Endometrium (tissue), 2 donors: ENCODE results near the gene COX6B2.
A peak's percentile ranks its signal among the peaks of the same experiment; 100 is the strongest.
"Not testable (repeated sequence)": the region's sequence is repeated elsewhere in the genome, so short reads cannot be mapped to it uniquely, and the experiment has no call there.

Source experiments
- FAIRE-seq: peaks from 2 replicates; lab custom pipeline; 2012; peaks lifted over from hg19 to GRCh38; lab: Jason Lieb, UNC
- donor health status: control.
- donor health status: control.

Gene COX6B2, protein sequence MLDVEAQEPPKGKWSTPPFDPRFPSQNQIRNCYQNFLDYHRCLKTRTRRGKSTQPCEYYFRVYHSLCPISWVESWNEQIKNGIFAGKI

DNA sequence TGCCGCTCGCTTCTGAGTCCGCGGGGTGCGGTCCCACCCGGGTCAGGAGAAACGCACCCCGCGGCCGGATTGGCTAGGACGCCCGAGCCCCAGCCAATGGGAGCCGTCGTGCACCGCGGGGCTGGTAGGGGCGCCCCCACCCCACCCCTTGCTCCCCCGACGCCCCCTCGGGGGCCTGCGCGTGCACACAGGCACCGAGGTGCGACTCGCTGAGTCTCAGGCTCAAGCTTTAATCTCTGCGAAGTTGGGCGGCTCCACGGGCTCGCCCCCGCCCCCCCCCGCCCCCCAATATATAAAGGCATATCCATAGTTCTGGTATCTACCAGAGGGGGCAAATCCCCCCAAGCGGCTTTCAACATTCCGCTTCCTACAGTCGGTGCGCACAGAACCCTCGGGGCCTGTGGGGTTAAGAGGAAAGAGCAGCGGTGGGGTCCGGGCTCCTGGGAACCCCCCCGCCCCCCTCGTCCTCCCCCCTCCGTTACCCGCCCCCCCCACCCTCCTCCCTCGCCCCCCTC, at the start of gene COX6B2:
Gene COX6B2, minus strand, starts transcription at position 22 of the 515 bp plus-strand sequence. CDS start 198 bp downstream, outside the sequence.
- no peak for FAIRE-seq

GRCh38 chr19:55402509-55402908, 48.0 kb upstream of the COX6B2 start:
- no peak for FAIRE-seq

GRCh38 chr19:55401390-55401789, 46.9 kb upstream of the COX6B2 start:
- FAIRE-seq, result not testable (repeated sequence)

DNA sequence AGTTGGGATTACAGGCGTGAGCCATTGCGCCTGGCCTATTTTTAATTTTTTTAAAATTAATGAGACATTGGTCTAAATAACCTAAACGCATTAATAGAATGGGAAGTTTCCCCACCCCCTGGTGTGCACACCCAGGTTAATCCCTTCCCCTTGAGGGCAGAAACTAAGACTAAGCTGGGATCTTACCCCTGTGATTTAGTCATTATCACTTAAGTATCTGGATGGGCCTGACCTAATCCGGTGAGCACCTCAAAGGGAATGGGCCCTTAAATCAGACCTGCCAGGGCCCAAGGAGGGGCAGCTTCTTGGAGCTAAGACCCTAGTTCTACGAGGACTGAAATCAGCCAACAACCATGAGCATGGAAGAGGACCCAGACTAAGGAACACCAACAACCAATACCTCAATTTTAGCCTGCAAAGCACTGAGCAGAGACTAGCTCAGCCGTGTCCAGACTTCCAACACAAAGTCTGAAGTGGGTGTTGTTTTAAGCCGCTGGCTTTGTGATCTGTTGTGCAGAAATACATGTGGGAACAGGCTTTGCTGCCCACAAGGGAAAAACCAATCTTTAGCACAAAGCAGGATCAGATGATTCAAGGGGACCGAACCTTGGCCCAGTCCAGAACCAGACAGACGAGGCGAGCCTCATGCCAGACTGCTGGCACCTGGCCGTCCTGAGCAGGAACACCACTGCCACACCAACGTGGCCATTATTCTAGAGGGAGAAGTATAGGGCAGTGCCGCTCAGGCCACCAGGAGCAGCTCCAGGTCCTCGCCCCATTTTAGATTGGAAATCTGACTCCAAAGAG, 46.0 kb upstream of the COX6B2 start:
- no peak for FAIRE-seq

DNA sequence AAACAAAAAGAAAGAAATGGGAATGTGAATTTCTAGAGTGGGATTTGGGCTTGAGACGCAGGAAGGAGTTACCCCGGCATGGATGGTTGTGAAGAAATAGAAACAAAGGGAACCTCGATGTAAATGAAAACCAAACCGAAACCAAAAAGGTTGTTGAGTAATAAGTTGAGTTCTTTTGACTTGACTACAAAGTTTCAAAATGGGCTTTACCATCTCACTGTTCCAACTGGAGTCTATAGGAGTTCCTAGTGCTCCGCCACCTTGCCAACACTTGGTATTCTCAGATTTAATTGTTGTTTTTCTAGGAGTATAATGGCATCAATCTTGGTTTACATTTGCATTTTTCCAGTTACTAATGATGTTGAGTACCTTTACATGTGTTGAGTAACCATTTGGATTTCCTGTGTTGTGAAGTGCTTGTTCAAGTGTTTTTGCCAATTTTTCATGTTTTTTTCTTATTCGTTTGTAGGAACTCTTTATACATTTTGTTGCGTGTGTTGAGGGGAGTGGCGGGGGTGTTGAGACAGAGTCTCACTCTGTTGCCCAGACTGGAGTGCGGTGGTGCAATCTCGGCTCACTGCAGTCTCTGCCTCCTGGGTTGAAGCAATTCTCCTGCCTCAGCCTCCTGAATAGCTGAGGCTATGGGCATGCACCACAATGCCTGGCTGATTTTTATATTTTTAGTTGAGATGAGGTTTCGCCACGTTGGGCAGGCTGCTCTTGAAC, 43.8 kb upstream of the COX6B2 start:
- no peak for FAIRE-seq

DNA sequence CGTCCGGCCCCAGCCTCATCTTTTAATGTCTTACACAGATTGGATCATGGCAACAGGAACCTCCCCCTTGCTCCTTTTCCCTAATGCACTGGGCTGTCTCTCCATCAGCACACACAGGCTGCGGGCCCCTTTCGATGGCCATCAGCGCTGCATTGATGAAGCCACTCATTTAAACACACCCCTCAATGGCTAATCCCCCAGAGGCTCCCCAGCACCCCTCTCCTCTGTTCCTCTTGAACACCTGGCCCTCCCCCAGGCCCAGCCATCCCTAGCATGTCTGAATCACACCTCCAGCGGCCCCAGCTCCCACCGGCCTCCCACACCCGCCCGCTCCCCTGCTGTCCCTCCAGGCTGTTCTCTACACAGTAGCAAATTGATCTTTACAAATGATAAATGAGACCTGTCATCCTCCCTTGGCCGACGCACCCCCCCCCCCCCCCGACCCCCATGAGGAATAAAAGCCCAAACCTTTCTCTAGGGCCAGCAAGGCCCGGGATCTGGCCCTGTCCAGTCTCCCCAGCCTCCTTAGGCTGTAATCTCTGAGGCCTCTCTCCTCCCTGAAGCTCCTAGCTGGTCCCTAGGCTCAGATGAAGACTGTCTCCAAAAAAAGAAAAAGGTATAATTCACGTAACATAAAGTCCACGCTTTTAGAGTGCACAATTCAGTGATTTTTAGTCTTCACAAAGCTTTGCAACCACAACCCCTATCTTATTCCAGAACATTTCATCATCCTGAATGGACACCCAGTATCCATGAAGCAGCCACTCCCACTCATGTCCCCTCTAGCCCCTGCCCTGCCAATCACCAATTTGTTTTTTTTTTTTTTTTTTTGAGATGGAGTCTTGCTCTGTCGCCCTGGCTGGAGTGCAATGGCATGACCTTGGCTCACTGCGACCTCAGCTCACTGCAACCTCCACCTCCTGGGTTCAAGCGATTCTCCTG, 38.6 kb upstream of the COX6B2 start:
- no peak for FAIRE-seq

GRCh38 chr19:55391702-55392615, 37.4 kb upstream of the COX6B2 start:
- no peak for FAIRE-seq

DNA sequence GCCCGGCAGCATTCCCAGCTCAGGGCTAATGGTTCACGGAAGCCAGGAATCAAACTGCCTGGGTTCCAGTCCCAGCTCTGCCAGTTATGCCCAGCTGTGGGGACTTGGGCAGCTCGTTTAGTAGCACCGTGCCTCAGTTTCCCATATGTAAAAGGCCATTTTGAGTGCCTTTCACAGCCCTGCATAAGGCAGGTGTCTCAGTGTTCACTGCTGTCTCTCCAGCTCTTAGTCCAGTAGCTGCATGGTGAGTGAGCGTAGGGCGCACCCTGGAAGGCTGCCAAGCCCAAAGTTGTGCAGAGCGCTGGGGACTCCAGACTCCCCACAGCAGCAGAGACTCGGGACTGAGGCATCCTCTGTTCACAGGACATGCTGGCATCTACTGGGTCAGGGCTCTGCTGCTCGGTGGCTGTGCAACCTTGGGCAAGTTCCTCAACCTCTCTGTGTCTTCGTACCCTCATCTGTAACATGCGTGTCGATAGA, 36.7 kb upstream of the COX6B2 start:
- FAIRE-seq, result no peak

- FAIRE-seq, result no peak
Observed at GRCh38 chr19:55390461-55390880, 36.0 kb upstream of the COX6B2 start.

DNA sequence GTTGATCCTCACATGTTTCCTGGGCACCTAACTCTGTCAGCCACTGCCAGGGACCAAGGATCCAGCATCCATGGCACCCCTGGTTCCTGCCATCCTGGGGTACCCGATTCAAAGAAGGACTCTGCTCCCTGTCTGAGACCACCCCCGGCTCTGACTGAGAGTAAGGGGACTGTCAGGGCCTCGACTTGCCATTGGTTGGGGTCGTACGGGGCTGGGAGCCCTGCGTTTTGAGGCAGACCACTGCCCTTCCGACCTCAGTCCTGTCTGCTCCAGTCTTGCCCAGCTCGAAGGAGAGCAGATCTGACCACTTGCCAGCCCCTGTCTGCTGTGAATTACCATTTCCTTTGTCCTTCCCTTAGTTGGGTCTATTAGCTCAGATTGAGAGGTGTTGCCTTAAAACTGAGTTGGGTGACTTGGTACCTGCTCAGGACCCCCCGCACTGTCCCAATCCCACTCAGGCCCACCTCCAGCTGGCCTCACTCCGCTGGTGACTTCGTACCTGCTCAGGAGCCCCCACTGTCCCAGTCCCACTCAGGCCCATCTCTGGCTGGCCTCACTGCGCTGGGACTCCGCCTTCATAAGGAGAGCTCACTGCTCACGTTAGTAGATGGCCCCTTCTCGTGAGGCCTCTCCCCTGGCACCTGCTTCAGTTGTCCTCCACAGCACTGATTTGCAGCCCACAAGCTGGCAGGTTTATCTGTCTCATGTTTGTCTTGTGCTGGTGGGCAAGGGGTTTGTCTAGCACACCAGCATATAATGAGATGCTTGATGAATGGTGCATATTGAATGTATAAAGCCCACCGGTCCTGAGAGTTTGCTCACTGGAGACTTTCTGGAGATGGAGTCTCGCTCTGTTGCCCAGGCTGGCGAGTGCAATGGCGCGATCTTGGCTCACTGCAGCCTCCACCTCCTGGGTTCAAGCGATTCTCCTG, 35.1 kb upstream of the COX6B2 start:
- no peak for FAIRE-seq

DNA sequence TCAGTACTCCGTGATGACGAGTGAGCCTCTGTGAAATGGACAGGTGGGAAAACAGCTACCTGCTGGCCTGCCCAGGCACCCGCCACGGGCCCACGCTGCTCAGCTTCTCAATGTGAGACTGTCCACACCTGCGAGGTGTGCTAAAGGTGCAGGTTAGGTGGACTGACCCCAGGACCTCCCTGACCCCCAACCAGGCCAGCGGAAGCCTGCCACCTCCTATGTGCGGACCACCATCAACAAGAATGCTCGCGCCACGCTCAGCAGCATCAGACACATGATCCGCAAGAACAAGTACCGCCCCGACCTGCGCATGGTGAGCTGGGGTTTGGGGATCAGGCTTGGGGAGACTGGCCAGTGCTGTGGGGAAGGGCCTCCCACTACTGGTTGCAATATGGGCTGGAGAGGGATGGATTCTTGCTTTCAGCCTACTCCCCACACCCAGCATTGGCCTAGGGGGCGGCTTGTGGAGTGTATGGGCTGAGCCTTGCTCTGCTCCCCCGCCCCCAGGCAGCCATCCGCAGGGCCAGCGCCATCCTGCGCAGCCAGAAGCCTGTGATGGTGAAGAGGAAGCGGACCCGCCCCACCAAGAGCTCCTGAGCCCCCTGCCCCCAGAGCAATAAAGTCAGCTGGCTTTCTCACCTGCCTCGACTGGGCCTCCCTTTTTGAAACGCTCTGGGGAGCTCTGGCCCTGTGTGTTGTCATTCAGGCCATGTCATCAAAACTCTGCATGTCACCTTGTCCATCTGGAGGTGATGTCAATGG, 33.4 kb upstream of the COX6B2 start:
- FAIRE-seq, result no peak

GRCh38 chr19:55386493-55386971, 32.0 kb upstream of the COX6B2 start:
- FAIRE-seq, result no peak

GRCh38 chr19:55385724-55386492, 31.4 kb upstream of the COX6B2 start, which contains the start of gene RPL28:
Gene RPL28 (plus strand): TSS chr19:55385932. CDS start chr19:55386358, 426 bp downstream.
- peak; percentile 92 for FAIRE-seq

DNA sequence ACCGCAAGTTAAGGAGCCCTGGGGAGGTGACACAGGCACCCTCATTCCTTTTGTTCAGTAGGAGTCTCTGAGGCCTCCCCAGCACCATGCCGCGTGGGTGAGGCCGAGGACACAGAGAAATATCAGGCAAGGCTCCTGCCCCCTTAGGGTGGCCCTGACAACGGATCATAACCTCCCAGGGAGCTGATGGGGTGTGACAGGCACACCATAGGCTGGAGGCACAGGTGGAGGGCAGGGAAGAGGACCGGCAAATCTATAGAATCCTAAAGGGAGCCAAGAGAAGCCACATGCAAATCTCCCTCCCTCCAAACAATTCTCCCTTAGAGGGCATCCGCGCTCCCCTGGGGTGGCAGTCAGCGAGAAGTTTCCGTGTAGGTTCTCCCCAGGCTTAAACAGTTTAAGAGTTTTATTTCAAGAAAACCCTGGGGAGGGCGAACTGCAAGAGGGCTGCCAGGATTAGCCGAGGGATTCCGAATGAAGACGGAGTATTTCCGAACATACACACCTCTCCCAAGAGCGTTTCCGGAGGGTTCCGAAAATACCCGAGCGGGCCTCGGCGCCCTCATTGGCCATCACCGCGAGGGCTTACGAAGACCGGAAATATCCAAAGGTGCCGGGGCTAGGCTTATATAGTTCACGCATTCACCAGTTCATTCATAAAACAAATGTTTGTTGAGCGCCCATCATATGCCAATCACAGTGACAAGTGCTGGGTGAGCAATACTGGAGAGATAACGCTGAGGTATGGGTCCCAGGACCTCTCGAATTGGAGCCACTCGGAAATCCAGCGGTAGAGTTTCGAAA, 30.6 kb upstream of the COX6B2 start:
- FAIRE-seq, result no peak

- FAIRE-seq, result no peak
Observed at GRCh38 chr19:55384131-55384919, 29.8 kb upstream of the COX6B2 start, which contains the start of gene TMEM238. Gene TMEM238 (minus strand): TSS chr19:55384292. CDS start chr19:55384259, 33 bp downstream.
